Measurements from ENCODE around the gene WDR38.

WDR38 gene

GRCh38 chr9:124859803-124860581 is 6.7 kb downstream of the WDR38 start:
- no peak for DNase-seq

GRCh38 chr9:124860582-124861341 is 7.5 kb downstream of the WDR38 start:
- no peak for DNase-seq

GRCh38 chr9:124861342-124862229 is 8.3 kb downstream of the WDR38 start, which contains the start of the genes ARPC5L and RPL35:
Gene ARPC5L (plus strand): TSS chr9:124862130. CDS start chr9:124869291, 7,161 bp downstream.
Gene RPL35 (minus strand): TSS chr9:124861957. CDS start chr9:124861912, 45 bp downstream.
- DNase-seq: peak; percentile 88 to 93

- no peak for DNase-seq
Observed at GRCh38 chr9:124863371-124863871, 10.2 kb downstream of the WDR38 start.

- peak; percentile 74 to 79 for DNase-seq
Observed at GRCh38 chr9:124868511-124869465, 15.5 kb downstream of the WDR38 start.

GRCh38 chr9:124869466-124869985 is 16.3 kb downstream of the WDR38 start:
- DNase-seq: no peak

GRCh38 chr9:124869986-124870560 is 16.8 kb downstream of the WDR38 start:
- DNase-seq: no peak

- no peak for DNase-seq
Observed at GRCh38 chr9:124870723-124871122, 17.5 kb downstream of the WDR38 start.

GRCh38 chr9:124871156-124871561 is 17.9 kb downstream of the WDR38 start:
- DNase-seq: no peak

GRCh38 chr9:124873664-124874063 is 20.4 kb downstream of the WDR38 start:
- no peak for DNase-seq

- DNase-seq: no peak
Observed at GRCh38 chr9:124875501-124875900, 22.2 kb downstream of the WDR38 start.

- DNase-seq: no peak
Observed at GRCh38 chr9:124877021-124877782, 23.9 kb downstream of the WDR38 start.

GRCh38 chr9:124878021-124878420 is 24.8 kb downstream of the WDR38 start:
- DNase-seq: no peak

GRCh38 chr9:124878518-124878917 is 25.3 kb downstream of the WDR38 start:
- DNase-seq: no peak

GRCh38 chr9:124879226-124879625 is 26.0 kb downstream of the WDR38 start:
- no peak for DNase-seq

- no peak for DNase-seq
Observed at GRCh38 chr9:124880501-124880900, 27.2 kb downstream of the WDR38 start.

- no peak for DNase-seq
Observed at GRCh38 chr9:124881138-124881743, 28.0 kb downstream of the WDR38 start.

GRCh38 chr9:124882231-124882630 is 29.0 kb downstream of the WDR38 start:
- no peak for DNase-seq

- no peak for DNase-seq
Observed at GRCh38 chr9:124884376-124884775, 31.1 kb downstream of the WDR38 start.

- DNase-seq: no peak
Observed at GRCh38 chr9:124885551-124885950, 32.3 kb downstream of the WDR38 start.
